Stimulated activated CD8-positive, alpha-beta memory T cell treated with anti-CD3 and anti-CD28 coated beads, Interleukin-12 subunit alpha, Interleukin-12 subunit beta, amount 100 ng/mL, for 24 hours (primary cell): ENCODE data around the gene CNOT2.
"Not testable (repeated sequence)": the region's sequence is repeated elsewhere in the genome, so short reads cannot be mapped to it uniquely, and the experiment has no call there.

Source experiments
- DNase-seq: peaks from one replicate; pipeline ENCODE4 v3.0.0-alpha.2; 2020; ENCODE audit errors: extremely low read depth

CNOT2 gene

DNA sequence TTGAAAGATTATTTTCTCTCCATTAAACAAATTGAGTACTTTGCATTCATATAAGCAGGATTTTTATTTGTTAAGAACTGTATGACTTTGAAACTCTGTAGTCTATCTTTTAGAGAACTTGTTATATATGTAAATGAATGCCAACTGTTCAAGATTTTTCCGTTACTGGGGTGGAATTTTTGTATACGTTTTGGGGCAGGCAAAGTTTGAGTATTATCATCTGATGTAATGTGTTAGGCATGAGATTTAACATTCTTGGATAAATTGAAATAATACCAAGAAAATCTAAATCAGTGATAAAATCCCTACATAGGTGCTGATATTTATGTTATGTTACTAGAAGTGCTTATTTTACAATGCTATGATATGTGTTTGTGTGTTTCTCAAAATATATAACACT lies 8.4 kb downstream of the CNOT2 start:
- DNase-seq: no peak

DNA sequence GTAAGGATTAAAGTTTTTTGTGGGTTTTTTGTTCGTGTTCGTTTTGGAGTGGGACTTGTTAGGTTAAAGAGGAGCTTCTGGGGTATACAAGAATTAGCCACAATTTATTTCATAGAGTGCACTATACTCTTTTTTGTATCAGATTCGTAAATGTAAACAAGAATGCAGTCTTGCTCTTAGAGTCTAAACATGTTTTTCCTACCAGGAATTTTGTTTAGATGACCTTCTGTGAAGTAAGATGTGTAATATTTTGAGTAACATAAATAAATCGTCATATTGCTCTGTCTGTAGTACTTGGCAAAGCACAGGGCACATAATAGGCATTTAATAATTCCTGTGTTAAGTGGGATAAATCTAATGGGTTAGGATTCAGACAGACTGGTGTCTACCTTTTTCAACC lies 9.6 kb downstream of the CNOT2 start:
- no peak for DNase-seq

DNA sequence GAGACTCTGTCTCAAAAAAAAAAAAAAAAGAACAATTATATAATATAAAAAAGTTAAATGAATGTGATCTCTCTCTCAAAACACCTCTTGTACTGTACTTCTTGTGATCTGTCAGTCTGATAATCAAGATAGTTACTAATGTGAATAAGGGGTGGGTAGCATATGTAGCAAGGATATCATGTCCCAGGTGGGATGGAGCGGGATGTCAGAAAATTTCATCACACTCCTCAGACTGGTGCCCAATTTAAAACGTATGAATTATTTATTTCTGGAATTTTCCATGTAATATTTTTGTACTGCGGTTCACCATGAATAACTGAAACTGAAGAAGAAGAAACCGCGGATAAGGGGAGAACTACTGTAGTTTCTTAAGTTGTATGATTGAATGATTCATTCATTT lies 11.0 kb downstream of the CNOT2 start:
- DNase-seq: no peak

DNA sequence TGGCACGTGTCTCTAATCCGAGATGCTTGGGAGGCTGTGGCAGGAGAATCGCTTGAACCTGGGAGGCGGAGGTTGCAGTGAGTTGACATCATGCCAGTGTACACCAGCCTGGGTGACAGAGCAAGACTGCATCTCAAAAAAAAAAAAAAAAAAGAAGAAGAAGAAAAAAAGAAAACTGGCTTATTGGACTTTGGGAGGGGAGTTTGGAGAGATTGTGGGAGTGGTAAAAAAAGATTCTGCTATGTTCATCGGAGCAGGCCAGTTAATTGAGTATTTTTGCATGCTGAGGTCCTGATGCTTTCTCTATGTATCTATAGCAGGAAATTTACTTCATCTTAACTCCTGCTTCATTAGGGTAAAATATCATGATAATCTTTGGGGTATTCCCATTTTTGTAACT lies 11.6 kb downstream of the CNOT2 start:
- no peak for DNase-seq

DNA sequence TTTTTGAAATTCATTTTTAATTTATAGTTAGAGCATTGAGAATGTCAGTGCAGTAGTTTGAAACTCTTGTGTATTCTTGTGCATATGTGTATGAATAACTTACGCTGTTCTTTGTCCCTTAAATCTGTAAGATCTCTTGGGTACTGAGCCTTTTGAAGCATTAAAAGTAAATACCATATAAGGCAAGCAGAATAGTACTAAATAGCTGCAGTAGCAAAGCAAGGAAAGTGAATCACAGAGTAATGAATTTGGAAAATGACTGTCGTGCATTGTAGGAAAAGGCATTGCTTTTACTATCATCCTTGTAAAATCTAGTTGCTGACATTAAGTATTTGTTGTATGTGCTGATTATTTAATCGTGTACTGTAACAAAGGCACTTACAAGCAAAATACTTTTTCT lies 12.1 kb downstream of the CNOT2 start:
- DNase-seq: no peak

DNA sequence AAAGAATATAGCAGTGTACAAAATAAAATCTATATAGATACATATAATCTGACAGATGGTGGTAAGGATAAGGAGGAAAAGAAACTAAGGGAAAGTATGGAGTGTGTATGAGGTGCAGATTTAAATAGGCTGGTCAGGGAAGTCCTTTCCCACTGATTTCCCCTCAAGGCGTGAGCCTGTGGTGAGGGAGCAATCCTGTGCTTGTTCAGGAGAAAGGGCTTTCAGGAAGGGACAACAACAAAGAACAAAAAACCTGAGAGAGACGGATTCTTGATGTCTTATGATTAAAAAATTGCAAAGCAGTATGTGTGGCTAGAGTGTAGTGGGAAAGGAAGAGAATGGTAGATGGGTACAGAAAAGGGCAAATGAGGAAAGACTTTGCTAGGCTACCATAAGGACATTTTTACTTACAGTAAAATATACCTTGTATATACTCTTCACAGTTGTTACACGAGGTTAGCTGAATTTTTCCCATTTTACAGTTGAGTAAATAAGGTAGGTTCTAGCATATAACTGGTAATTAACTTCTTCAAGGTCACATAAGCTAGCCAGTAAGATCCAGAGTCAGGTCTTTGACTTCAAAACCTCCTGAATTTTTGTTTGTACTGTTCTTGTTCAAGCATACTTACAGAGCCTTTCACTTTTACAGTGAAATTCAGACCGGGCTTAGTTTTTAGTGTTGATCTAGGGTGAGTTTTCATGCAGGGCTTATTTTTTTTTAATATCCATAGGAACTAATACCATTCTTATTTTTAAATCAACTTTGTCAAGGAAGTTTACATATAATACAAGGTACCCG lies 15.6 kb downstream of the CNOT2 start:
- DNase-seq: no peak

DNA sequence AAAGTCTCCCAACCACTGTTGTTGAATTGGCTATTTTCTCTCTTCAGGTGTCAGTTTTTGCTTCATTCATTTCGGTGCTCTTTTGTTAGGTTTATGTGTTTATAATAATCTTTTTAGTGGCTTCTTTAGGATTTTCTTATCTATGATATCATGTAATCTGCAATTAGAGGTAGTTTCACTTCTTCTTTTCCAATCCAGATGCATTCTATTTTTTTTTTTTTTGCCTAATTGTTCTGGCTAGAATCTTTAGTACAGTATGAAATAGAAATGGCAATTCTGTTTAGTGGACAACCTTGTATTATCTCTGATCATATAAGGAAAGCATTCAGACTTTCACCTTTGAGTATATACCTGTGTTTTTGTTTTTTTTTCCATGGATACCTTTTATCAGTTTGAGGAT lies 17.4 kb downstream of the CNOT2 start:
- no peak for DNase-seq

DNA sequence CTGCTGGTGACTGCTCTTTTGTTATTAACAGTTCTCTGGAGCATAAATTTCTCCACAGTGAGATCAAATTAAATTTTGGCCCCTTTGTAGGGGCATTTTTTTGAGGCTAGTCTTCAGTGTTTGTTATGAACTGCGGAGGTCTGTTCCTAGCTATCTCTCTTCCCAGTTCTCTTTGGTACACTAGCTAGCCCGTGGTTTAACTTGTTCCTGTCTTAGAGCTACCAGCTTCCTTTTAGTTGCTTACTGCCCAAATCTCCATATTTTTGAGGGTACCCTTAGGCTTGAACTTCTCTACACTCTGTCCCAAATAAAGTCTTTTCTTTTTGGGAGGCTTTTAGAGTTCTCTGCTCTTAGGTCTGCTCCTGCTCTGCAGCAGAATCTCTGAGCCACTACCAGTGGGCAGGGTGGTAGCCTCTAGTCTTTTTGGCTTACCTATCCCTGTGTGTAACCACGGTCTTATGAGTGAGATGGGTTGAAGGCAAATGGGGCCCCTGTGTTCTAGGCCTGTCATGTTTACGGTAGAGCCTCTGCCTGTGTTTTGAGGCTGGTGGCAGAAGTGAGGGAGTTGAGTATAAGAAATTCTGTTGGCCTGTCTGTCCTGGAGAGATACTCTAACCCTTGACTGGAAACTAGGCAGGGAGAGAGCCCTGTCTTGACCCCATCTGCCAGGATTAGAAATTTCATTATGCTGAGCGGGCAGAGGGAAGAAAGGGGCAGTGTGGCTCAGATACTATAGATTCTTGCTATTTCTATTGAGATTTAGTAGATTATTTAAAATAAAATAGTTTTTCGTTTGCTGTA lies 21.0 kb downstream of the CNOT2 start:
- no peak for DNase-seq

- DNase-seq: no peak
These were observed 21.9 kb downstream of the CNOT2 start for GRCh38 chr12:70265132-70265531.

DNA sequence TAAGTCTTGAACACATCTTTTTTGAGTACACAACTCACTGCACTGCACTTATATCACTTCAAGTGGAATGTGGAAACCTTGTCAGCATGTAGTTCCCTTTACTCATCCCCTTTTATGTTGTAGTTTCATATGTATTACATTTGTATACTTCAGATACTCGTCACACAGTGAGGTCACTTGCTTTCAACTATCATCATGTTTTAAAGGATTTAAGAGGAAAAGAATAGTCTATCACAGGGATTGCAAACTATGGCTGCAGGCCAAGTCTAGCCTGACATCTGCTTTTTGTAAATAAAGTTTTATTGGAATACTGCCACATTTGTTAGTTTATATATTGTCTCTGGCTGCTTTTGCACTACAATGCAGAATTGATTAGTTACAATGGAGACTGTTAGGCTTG lies 24.3 kb downstream of the CNOT2 start:
- no peak for DNase-seq

- DNase-seq: no peak
These were observed 25.7 kb downstream of the CNOT2 start for GRCh38 chr12:70268972-70269371.

DNA sequence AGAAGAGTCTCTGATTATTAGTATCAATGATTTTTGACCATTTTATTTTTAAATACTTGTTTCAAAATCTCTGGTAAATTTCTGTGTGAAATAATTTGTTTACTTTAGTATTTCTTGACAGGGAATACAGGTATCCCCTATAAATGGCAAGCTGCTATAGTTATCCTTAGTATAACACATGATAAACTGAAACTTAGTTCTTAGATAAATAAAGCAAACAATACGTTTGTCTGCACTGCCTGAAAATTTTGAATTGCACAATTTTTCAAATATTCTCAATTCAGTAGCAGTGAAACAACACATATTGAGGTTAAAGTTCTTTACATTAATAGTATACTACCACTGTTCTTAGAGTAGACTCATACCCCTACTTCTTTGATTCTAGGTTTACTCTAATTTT lies 26.9 kb downstream of the CNOT2 start:
- no peak for DNase-seq

- DNase-seq: no peak
These were observed 27.8 kb downstream of the CNOT2 start for GRCh38 chr12:70271025-70271424.

DNA sequence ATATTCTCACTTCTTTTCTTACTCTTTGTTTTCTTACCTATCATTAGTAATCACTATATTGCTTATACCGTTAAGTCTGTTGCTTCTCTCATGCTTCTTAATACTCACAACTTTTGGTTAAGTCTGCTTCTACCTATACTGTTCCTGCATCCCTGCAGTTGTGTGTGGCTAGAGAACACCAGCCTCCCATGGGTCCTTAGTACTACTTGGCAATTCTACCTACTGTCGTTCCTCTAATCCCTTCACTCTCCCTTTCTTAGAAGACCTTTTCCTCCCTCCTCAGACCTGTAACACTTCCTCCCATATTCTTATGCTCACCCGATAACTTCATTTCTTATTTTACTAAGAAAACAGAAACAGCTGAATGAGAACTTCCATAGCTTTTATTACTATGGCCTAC lies 29.3 kb downstream of the CNOT2 start:
- no peak for DNase-seq

GRCh38 chr12:70275045-70275444 lies 31.8 kb downstream of the CNOT2 start:
- DNase-seq: no peak

DNA sequence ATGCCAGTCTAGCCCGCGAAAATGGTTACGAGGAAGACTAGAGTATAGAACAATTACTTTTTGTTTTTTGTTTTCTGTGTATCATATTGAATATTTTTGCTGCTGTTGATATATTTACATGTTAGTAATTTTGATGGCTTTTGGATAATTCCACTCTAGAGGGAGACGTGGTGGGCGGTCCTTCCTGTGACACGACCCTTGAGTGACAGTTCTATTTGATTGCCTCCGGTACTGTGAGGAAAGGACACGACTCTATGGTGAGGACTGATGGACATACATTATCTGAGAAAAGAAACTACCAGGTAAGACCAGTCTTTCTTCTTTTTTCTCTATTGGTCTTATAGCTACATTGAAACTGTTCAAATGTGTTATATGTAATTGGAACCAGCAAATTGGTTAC lies 34.7 kb downstream of the CNOT2 start:
- no peak for DNase-seq

- DNase-seq: no peak
These were observed 35.7 kb downstream of the CNOT2 start for GRCh38 chr12:70278945-70279344.

GRCh38 chr12:70283232-70283631 lies 40.0 kb downstream of the CNOT2 start:
- no peak for DNase-seq

- DNase-seq: no peak
These were observed 45.6 kb downstream of the CNOT2 start for GRCh38 chr12:70288817-70289216.

DNA sequence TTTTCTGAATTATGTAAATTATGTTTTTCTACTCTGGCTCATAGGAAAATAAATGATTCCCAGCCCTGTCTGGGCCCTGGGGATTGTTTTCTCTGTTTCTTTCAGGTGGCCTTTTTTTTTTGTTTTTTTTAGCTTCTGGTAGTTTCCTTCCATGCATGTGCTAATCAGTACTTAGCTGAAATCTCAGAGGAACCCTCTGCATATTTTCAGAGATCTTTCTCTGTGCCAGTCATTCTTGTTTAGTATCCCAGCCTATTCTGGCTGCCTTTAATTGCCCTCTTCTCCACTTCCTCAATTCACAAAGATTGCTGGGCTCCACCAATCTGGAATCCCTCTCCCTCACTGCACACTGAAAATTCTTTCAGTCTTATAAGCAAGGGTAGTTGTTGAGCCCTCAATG lies 46.9 kb downstream of the CNOT2 start:
- no peak for DNase-seq

DNA sequence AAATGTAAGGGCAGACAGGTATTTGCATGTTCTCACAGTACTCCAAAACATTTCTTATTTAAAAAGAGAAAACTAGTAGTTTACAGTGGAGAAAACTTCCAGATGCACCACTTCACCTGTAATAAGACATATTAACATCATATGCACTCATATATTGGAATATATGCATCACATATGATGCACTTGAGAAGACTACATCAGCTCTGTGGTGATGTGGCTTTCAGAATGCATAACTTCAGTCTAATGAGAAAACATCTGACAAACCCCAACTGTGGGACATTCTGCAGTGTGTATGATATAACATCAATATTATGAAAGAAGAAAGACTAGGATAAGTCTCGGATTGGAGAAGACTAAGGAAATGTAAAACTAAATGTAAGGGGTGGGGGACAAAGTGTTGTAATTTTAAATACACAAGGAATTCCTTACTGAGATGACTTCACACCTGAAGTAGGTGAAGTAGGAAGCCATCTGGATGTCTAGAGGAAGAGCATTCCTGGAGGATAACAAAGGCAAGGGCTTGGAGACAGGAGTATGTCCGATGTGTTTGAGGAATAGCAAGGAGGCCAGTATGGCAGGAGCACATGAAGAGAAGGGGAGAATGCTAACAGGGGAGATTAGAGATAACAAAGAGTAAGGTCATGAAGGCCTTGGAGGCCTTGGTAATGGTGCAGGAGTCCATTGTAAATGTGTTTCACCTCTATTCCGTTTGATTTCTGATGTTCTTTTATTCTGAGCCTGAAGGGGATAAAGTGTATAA lies 49.0 kb downstream of the CNOT2 start:
- DNase-seq: no peak

DNA sequence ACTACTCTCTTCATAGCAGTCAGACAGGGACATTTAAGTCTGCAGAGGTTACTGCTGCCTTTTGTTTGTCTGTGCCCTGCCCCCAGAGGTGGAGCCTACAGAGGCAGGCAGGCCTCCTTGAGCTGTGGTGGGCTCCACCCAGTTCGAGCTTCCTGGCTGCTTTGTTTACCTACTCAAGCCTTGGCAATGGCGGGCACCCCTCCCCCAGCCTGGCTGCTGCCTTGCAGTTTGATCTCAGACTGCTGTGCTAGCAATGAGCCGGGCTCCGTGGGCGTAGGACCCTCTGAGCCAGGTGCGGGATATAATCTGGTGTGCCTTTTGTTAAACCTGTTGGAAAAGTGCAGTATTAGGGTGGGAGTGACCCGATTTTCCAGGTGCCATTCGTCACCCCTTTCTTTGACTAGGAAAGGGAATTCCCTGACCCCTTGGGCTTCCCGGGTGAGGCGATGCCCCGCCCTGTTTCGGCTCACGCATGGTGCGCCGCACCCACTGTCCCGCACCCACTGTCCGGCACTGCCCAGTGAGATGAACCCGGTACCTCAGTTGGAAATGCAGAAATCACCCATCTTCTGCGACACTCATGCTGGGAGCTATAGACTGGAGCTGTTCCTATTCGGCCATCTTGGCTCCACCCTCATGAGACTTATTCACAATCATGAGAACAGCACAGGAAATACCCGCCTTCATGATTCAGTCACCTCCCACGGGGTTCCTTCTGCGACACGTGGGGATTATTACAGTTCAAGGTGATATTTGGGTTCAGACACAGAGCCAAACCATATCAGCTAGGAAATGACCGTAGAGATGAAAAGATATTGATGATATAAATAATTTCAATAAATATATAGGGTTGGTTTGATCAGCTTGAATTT lies 61.7 kb downstream of the CNOT2 start:
- DNase-seq: not testable (repeated sequence)
